DOHH2 (cell line): ENCODE measurements around the gene SERPINB2.

Experiments used
- H3F3A ChIP-seq: fragments of 200-600 bp; sonication (generic), shearing (Covaris generic); 2 replicates; pipeline ENCODE4 v1.6.0; 2016; ENCODE audit warnings: antibody characterized with exemption, mild to moderate bottlenecking; ENCODE audit not compliant: control insufficient read depth, insufficient read depth
- H3K27ac ChIP-seq: fragments of 200-600 bp; sonication (generic); 2 replicates; pipeline ENCODE4 v1.5.1; 2014; ENCODE audit warnings: low read depth, mild to moderate bottlenecking, low read length, moderate library complexity
- H3K27me3 ChIP-seq: fragments of 200-600 bp; sonication (generic); 2 replicates; pipeline ENCODE4 v1.6.1; 2014; ENCODE audit warnings: mild to moderate bottlenecking, low read length, mixed read lengths; ENCODE audit not compliant: control insufficient read depth
- H3K36me3 ChIP-seq: fragments of 200-600 bp; sonication (generic); 2 replicates; pipeline ENCODE4 v1.6.1; 2014; ENCODE audit warnings: mild to moderate bottlenecking, low read length, moderate library complexity, mixed read lengths; ENCODE audit not compliant: control insufficient read depth
- H3K4me1 ChIP-seq: fragments of 200-600 bp; sonication (generic); 2 replicates; pipeline ENCODE4 v1.6.1; 2014; ENCODE audit warnings: mild to moderate bottlenecking, low read length, mixed read lengths; ENCODE audit not compliant: control insufficient read depth
- H3K4me2 ChIP-seq: fragments of 200-600 bp; sonication (generic); 2 replicates; pipeline ENCODE4 v1.6.0; 2014; ENCODE audit warnings: mild to moderate bottlenecking, low read length, moderate library complexity
- H3K4me3 ChIP-seq: fragments of 200-600 bp; sonication (generic); 2 replicates; pipeline ENCODE4 v1.5.1; 2014; ENCODE audit warnings: mild to moderate bottlenecking, low read length, mixed read lengths
- H3K79me2 ChIP-seq: fragments of 200-600 bp; sonication (generic); 2 replicates; pipeline ENCODE4 v1.6.1; 2014; ENCODE audit warnings: mild to moderate bottlenecking, low read length, mixed read lengths; ENCODE audit not compliant: control insufficient read depth
- H3K9me2 ChIP-seq: fragments of 200-600 bp; sonication (generic); replicated peaks from 2 replicates; pipeline ENCODE4 v1.6.1; 2014; ENCODE audit warnings: mild to moderate bottlenecking, low read length, mixed read lengths; ENCODE audit not compliant: control insufficient read depth
- H3K9me3 ChIP-seq: fragments of 200-600 bp; sonication (generic); 2 replicates; pipeline ENCODE4 v1.6.1; 2014; ENCODE audit warnings: antibody characterized with exemption, low read length, mixed read lengths; ENCODE audit not compliant: control insufficient read depth, insufficient read depth
- H4K20me1 ChIP-seq: fragments of 200-600 bp; sonication (generic); 2 replicates; pipeline ENCODE4 v1.6.0; 2014; ENCODE audit warnings: low read depth, mild to moderate bottlenecking, antibody characterized with exemption, low read length, moderate library complexity; ENCODE audit not compliant: control insufficient read depth, insufficient read depth
- CTCF ChIP-seq: fragments of 200-600 bp; sonication (generic); IDR thresholded peaks from one replicate; pipeline ENCODE4 v1.5.1; 2014; ENCODE audit warnings: antibody characterized with exemption, mild to moderate bottlenecking, low read depth, low read length; ENCODE audit not compliant: poor library complexity, severe bottlenecking
- EZH2phosphoT487 ChIP-seq: fragments of 200-600 bp; sonication (generic); IDR thresholded peaks from 2 replicates; pipeline ENCODE4 v1.6.1; 2017; ENCODE audit warnings: borderline replicate concordance, mild to moderate bottlenecking, antibody characterized with exemption, low read length, moderate library complexity, mixed read lengths

The SERPINB2 gene

GRCh38 chr18:63892566-63892965 is 5.1 kb downstream of the SERPINB2 start:
- no peaks in the 10 kb centered on the region for H3K9me2 ChIP-seq
- H3F3A ChIP-seq, result no peaks in the 10 kb centered on the region
- TF ChIP-seq EZH2phosphoT487, result no peak
- TF ChIP-seq CTCF, result no peak
- H3K4me1 ChIP-seq, result no peaks in the 10 kb centered on the region
- H4K20me1 ChIP-seq, result no peaks in the 10 kb centered on the region
- H3K27ac ChIP-seq, result no peak overlapping the region
- H3K9me3 ChIP-seq, result no peaks in the 10 kb centered on the region
- peaks cover 11% of the 10 kb centered on the region; the same call in 1 of the 2 replicates for H3K27me3 ChIP-seq
- no peak overlapping the region for H3K4me3 ChIP-seq
- H3K79me2 ChIP-seq, result no peaks in the 10 kb centered on the region
- H3K4me2 ChIP-seq, result no peak overlapping the region
- no peaks in the 10 kb centered on the region for H3K36me3 ChIP-seq

GRCh38 chr18:63894106-63894772 is 6.7 kb downstream of the SERPINB2 start:
- no peaks in the 10 kb centered on the region for H4K20me1 ChIP-seq
- no peaks in the 10 kb centered on the region for H3K9me2 ChIP-seq
- H3K27me3 ChIP-seq, result peaks cover 7% of the 10 kb centered on the region; the same call in 1 of the 2 replicates
- H3K36me3 ChIP-seq, result no peaks in the 10 kb centered on the region
- no peak overlapping the region for H3K4me3 ChIP-seq
- H3K27ac ChIP-seq, result no peak overlapping the region
- no peaks in the 10 kb centered on the region for H3K79me2 ChIP-seq
- no peaks in the 10 kb centered on the region for H3F3A ChIP-seq
- no peaks in the 10 kb centered on the region for H3K4me1 ChIP-seq
- no peaks in the 10 kb centered on the region for H3K9me3 ChIP-seq
- no peak overlapping the region for H3K4me2 ChIP-seq
- TF ChIP-seq CTCF (no peak), EZH2phosphoT487 (no peak)

GRCh38 chr18:63895190-63895589 is 7.7 kb downstream of the SERPINB2 start:
- H3K36me3 ChIP-seq, result no peaks in the 10 kb centered on the region
- no peak overlapping the region for H3K4me3 ChIP-seq
- H4K20me1 ChIP-seq, result no peaks in the 10 kb centered on the region
- H3K4me1 ChIP-seq, result no peaks in the 10 kb centered on the region
- H3K9me3 ChIP-seq, result no peaks in the 10 kb centered on the region
- H3F3A ChIP-seq, result no peaks in the 10 kb centered on the region
- no peak overlapping the region for H3K4me2 ChIP-seq
- no peaks in the 10 kb centered on the region for H3K9me2 ChIP-seq
- peaks cover 5% of the 10 kb centered on the region; the same call in 1 of the 2 replicates for H3K27me3 ChIP-seq
- no peak overlapping the region for H3K27ac ChIP-seq
- no peaks in the 10 kb centered on the region for H3K79me2 ChIP-seq
- no peak for TF ChIP-seq CTCF
- TF ChIP-seq EZH2phosphoT487, result no peak
